ENCODE measurements around the gene MAPK7.

Gene MAPK7

GRCh38 chr17:19378416-19379360 is at the start of gene MAPK7:
TSS of gene MAPK7 (plus strand) at chr17:19378498. CDS start at chr17:19378901, 403 bp downstream.
- no peak for DNase-seq

- no peak for DNase-seq
Measured at GRCh38 chr17:19329136-19329535, 49.2 kb upstream of the MAPK7 start.

GRCh38 chr17:19329839-19330238 is 48.5 kb upstream of the MAPK7 start:
- DNase-seq, result no peak

- no peak for DNase-seq
Measured at GRCh38 chr17:19330271-19330670, 48.0 kb upstream of the MAPK7 start.

- no peak for DNase-seq
Measured at GRCh38 chr17:19331134-19331533, 47.2 kb upstream of the MAPK7 start.

GRCh38 chr17:19331543-19332245 is 46.6 kb upstream of the MAPK7 start:
- no peak for DNase-seq

- no peak for DNase-seq
Measured at GRCh38 chr17:19332371-19333131, 45.7 kb upstream of the MAPK7 start.

GRCh38 chr17:19333132-19333440 is 45.2 kb upstream of the MAPK7 start:
- no peak for DNase-seq

- DNase-seq, result no peak
Measured at GRCh38 chr17:19333736-19334290, 44.5 kb upstream of the MAPK7 start.

GRCh38 chr17:19334331-19334730 is 44.0 kb upstream of the MAPK7 start:
- no peak for DNase-seq

- no peak for DNase-seq
Measured at GRCh38 chr17:19335951-19336631, 42.2 kb upstream of the MAPK7 start.

GRCh38 chr17:19336938-19337711 is 41.2 kb upstream of the MAPK7 start:
- DNase-seq, result peak; percentile 52

GRCh38 chr17:19337712-19338023 is 40.6 kb upstream of the MAPK7 start:
- DNase-seq, result no peak

- peak; percentile 42 for DNase-seq
Measured at GRCh38 chr17:19338031-19338990, 40.0 kb upstream of the MAPK7 start.

GRCh38 chr17:19339341-19339815 is 38.9 kb upstream of the MAPK7 start:
- DNase-seq, result no peak

- DNase-seq, result no peak
Measured at GRCh38 chr17:19341211-19341631, 37.1 kb upstream of the MAPK7 start.

GRCh38 chr17:19341641-19342610 is 36.4 kb upstream of the MAPK7 start:
- no peak for DNase-seq

- DNase-seq, result no peak
Measured at GRCh38 chr17:19342611-19343255, 35.6 kb upstream of the MAPK7 start.

- DNase-seq, result no peak
Measured at GRCh38 chr17:19343256-19343630, 35.1 kb upstream of the MAPK7 start.

All from midbrain (tissue), 1 donor.